GM12801 (cell line): ENCODE results near the gene ZDHHC5.

Experiments
- CTCF ChIP-seq: IDR thresholded peaks from one replicate; pipeline ENCODE4 v1.5.1; 2011; ENCODE audit warnings: control low read depth; ENCODE audit not compliant: insufficient read length; ENCODE audit errors: extremely low read depth

The ZDHHC5 gene

GRCh38 chr11:57649826-57650738 lies 17.8 kb upstream of the ZDHHC5 start, which contains the start of gene YPEL4:
YPEL4 (minus strand) TSS chr11:57649912; CDS start chr11:57647107, 2,805 bp downstream.
- no peak for TF ChIP-seq CTCF

GRCh38 chr11:57650739-57651090 lies 17.2 kb upstream of the ZDHHC5 start:
- TF ChIP-seq CTCF = no peak

- TF ChIP-seq CTCF = no peak
Observed at GRCh38 chr11:57651408-57651807, 16.5 kb upstream of the ZDHHC5 start.

- TF ChIP-seq CTCF = no peak
Observed at GRCh38 chr11:57652662-57653061, 15.3 kb upstream of the ZDHHC5 start.

GRCh38 chr11:57653163-57653562 lies 14.8 kb upstream of the ZDHHC5 start:
- TF ChIP-seq CTCF = no peak

GRCh38 chr11:57656885-57657193 lies 11.1 kb upstream of the ZDHHC5 start:
- no peak for TF ChIP-seq CTCF

GRCh38 chr11:57657194-57658022 lies 10.5 kb upstream of the ZDHHC5 start, which contains the start of gene CLP1:
CLP1 (plus strand) TSS chr11:57657762; CDS start chr11:57659477, 1,715 bp downstream.
- no peak for TF ChIP-seq CTCF
